ENCODE measurements around the gene RBM6. TPM values are rescaled to one million over a fixed set of nuclear protein-coding genes. Genes with fewer than 3 reads are reported as not detected.

Gene RBM6
- total RNA-seq, 1 experiment from 2014 or later = 58.3 TPM

- Histone ChIP-seq H3K9ac (ENCODE audit: low read length) (no peak overlapping the region), H3K79me2 (ENCODE audit: insufficient read depth, low read length) (peaks cover 76% of the 10 kb centered on the region), H3K36me3 (ENCODE audit: control insufficient read depth in 1 of 2, insufficient read depth in 2 of 2, low read length in 2 of 2) (no peaks in the 10 kb centered on the region), H4K20me1 (ENCODE audit: insufficient read depth) (peaks cover 3% of the 10 kb centered on the region; the same call in 1 of the 2 replicates), H3K4me3 (replicated peaks in 1 of 2; ENCODE audit: low read depth in 1 of 2, low read length in 2 of 2) (no peak overlapping the region), H3K9me2 (ENCODE audit: insufficient read depth) (no peaks in the 10 kb centered on the region), H3K9me3 (ENCODE audit: control insufficient read depth in 1 of 2, insufficient read depth in 1 of 2, low read depth in 1 of 2, low read length in 2 of 2) (no peaks in the 10 kb centered on the region), H2AFZ (ENCODE audit: low read depth, low read length, poor library complexity, severe bottlenecking) (no peak overlapping the region), H3K4me1 (ENCODE audit: control insufficient read depth in 1 of 2, insufficient read depth in 2 of 2, low read length in 2 of 2) (peaks cover 5 to 15% of the 10 kb centered on the region in 2 experiments; a peak in 3 of 4 replicates), H3K27me3 (ENCODE audit: insufficient read depth, low read length) (no peaks in the 10 kb centered on the region), H3K4me2 (ENCODE audit: low read length) (no peak overlapping the region), H3K27ac (ENCODE audit: low read depth, low read length) (no peak overlapping the region)
- POLR2A ChIA-PET = no interaction called here
- CTCF ChIA-PET = no interaction called here
- ATAC-seq = no peak
- no TSS peak for BruUV-seq (replicated peaks)
- RAD21 ChIA-PET (ENCODE audit: low non-redundant PET in 1 of 2, low total read pairs in 2 of 2, uncharacterized antibody in 2 of 2, unreplicated experiment in 2 of 2) = no interaction called here
- intact Hi-C loops (cut with micrococcal nuclease) = no loop called here
- DNase-seq (ENCODE audit: low read depth, low spot score) = no peak
- no peak for TF ChIP-seq REST (IDR thresholded peaks at IDR 0.05; ENCODE audit: low read depth)
- no peak for TF ChIP-seq RAD21 (IDR thresholded peaks at IDR 0.05; ENCODE audit: low read depth)
- no peak for TF ChIP-seq SRF (IDR thresholded peaks at IDR 0.05; ENCODE audit: low read depth)
- no peak for TF ChIP-seq TCF7L2 (IDR thresholded peaks at IDR 0.05; ENCODE audit: borderline replicate concordance, extremely low read depth, insufficient read depth, insufficient read length)
- no peak for TF ChIP-seq ELF1 (IDR thresholded peaks at IDR 0.05; ENCODE audit: borderline replicate concordance, low read depth)
- TF ChIP-seq EZH2 (IDR thresholded peaks at IDR 0.05) = no peak
- no peak for TF ChIP-seq JUND (IDR thresholded peaks at IDR 0.05)
- TF ChIP-seq POLR2AphosphoS5 (IDR thresholded peaks at IDR 0.05; ENCODE audit: low read depth, low read length) = no peak
- TF ChIP-seq FOSL1 (IDR thresholded peaks at IDR 0.05; ENCODE audit: low read depth) = no peak
- no peak for TF ChIP-seq SIN3A (IDR thresholded peaks at IDR 0.05; ENCODE audit: low read depth)
- no peak for TF ChIP-seq CTCF (IDR thresholded peaks at IDR 0.05 in 2 of 3, conservative IDR thresholded peaks at IDR 0.05 in 1 of 3; ENCODE audit: borderline replicate concordance in 1 of 3, insufficient read depth in 1 of 3, low read depth in 2 of 3, low read length in 2 of 3)
- no peak for TF ChIP-seq ZFX (IDR thresholded peaks at IDR 0.05)
- TF ChIP-seq EGR1 (IDR thresholded peaks at IDR 0.05; ENCODE audit: low read depth) = no peak
- no peak for TF ChIP-seq YY1 (IDR thresholded peaks at IDR 0.05; ENCODE audit: extremely low read depth, insufficient replicate concordance, low read depth, low read length)
- TF ChIP-seq ATF3 (IDR thresholded peaks at IDR 0.05) = no peak
- no peak for TF ChIP-seq SP1 (IDR thresholded peaks at IDR 0.05; ENCODE audit: low read depth)
- TF ChIP-seq CBX3 (IDR thresholded peaks at IDR 0.05; ENCODE audit: low read depth) = no peak
- no peak for TF ChIP-seq POLR2A (IDR thresholded peaks at IDR 0.05; ENCODE audit: borderline replicate concordance, extremely low read depth, insufficient read depth, insufficient read length)
- TF ChIP-seq MAX (IDR thresholded peaks at IDR 0.05) = no peak
- no peak for TF ChIP-seq ZNF274 (IDR thresholded peaks at IDR 0.05; ENCODE audit: low read depth, low read length)
These were observed 2.7 kb downstream of the RBM6 start for GRCh38 chr3:49942651-49943050.
